NCI-H1436 (cell line): ENCODE data around the gene CHID1.

ENCODE experiments used
- DNase-seq: peaks from one replicate; lab custom pipeline; 2025; lab: John Stamatoyannopoulos, UW

Gene CHID1

DNA sequence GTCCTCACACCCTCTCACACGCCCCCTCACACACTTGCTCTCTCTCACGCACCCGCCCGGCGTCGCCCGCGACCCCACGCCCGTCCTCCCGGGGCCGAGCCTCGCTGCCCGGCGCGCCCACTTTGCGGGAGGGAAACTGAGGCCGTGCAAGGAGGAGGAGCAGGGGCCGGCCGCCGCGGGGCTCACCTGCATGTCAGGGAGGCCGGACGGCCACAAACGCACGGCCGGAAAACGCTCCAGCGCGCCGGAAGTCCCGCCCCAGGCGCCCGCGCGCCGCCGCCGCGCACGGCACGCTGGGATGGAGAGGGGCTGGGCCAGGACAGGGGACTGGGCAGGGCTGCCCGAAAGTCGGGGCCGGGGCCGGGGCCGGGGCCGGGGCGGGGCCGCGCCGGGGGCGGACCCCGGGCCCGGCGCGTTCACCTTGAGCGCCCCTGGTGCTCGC lies at the start of gene CHID1:
Gene CHID1, minus strand, starts transcription at position 222 of the 442 bp plus-strand sequence. CDS start 5,994 bp downstream, outside the sequence.
- peak; percentile 67 for DNase-seq

DNA sequence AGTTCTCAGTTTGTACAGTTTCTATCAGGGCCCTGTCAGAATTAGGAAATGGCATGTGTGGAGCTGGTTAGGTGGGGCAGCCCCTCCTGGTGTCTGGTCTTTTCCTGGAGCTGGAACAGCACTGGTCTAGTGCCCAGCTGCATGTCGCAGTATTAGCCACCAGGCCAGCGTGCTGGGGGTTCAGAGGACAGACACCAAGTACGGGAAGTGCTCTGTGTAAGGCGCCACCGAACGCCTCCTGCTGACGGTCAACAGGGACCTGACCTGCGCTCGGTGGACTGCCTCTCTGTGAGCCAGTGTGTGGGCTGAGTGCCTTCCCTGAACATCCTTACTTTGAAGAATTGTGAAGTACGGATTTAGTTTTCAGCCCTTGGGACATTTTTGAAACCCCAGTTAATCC lies 49.0 kb upstream of the CHID1 start:
- no peak for DNase-seq

GRCh38 chr11:959027-959426 lies 48.4 kb upstream of the CHID1 start:
- no peak for DNase-seq

DNA sequence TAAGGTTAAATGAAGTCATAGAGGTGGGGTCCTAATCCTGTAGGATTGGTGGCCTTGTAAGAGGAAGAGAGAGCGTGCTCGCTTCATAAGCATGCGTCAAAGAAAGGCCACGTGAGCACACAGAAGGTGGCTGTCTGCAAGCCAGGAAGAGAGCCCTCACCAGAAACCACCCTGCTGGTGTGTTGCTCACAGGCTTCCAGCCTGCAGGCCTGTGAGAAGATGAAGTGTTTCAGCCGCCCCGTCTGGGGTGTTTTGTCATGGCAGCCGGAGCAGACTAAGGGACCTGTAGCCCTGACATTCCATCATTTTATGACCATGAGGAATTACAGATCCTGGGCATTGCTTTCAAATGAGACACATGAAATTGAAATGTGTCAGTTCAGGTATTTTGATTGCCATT lies 47.5 kb upstream of the CHID1 start:
- DNase-seq = no peak

GRCh38 chr11:957212-957920 lies 46.8 kb upstream of the CHID1 start:
- DNase-seq = no peak

GRCh38 chr11:955154-956063 lies 44.8 kb upstream of the CHID1 start:
- no peak for DNase-seq

DNA sequence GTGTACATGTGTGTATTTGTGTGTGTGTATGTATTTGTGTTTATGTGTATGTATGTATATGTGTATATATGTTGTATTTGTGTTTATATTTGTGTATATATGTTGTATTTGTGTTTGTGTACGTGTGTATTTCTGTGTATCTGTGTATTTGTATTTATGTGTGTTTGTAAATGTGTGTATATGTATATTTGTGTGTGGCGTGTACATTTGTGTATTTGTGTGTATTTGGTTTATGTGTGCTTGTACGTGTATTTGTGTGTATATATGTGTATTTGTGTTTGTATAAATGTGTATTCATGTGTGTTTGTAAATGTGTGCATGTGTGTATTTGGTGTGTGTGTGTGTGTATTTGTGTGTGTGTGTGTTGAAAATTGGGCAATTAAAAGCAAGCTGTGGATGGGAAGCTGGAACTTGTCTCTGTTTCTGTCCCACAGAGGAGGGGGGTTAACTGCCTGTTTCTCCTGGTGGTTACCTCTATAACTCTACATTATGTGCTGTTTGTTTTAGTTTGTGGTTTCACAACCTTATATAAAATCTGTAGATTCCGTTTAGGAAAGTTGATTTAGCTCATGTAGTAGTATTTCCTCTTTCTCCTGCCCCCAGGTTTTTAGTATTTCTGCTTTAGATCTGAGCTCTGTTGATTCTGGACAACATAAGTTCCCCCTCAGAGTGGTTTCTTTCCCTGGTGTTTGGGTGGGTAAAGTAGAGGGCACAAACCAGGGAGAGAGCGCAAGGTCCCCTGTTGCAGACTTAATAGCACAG lies 44.0 kb upstream of the CHID1 start:
- no peak for DNase-seq

DNA sequence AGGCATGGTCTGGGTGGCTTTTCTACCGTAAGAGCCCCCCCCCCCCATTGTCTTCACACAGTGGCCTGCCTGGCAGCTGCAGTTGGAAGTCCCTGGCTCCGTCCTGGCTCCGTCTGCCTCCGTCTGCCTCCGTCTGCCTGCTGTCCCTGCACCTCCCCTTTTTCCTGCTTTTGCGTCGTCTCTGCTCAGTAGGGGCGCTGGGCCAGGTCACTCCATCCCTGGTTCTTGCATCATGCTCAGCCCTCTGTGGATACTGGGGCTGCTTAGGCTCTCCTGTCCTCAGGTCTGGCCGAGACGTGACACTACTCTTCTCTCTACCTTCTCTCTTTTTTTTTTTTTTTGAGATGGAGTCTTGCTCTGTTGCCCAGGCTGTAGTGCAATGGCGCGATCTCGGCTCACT lies 42.9 kb upstream of the CHID1 start:
- no peak for DNase-seq

DNA sequence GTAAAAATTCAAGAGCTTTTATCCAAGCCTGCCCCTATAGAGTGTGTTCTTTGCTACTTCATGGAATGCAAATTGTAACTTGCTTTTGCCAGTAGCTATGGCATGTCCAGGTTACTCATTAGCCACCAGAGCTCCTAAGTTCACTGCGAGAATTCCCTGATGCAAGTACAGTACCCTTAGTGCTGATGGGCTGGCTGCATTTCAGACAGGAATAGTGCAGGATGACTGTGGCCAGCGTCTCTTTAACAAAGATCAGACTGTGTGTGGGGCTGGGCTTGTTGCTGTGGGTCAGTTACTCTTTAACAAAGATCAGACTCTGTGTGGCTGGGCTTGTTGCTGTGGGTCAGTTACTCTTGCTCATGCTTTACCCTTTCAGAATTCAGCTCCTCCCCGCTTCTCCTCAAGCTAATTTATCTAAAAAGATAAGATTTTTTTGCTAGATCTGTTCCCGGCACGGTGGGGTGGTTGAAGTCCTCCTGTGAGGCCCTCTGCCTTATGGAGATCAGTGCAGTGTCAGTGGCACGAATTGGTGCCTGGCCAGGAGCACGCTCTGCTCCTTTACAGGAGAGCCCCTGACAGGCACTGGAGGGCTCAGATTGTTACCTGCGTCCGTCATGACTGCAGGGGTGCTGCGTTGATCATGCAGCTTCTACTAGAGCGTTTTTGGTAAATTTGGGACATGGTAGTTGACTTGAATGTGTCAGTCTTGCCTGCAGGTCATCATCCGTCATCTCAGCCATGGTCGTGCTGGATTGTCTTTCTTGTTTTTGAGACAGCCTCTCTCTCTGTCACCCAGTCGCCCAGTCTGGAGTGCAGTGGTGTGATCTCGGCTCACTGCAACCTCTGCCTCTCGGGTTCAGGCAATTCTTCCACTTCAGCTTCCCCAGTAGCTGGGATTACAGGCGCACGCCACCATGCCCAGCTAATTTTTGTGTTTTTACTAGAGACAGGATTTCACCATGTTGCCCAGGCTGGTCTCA lies 42.1 kb upstream of the CHID1 start:
- DNase-seq = no peak

GRCh38 chr11:951507-951906 lies 40.9 kb upstream of the CHID1 start:
- no peak for DNase-seq

GRCh38 chr11:947744-948143 lies 37.1 kb upstream of the CHID1 start:
- no peak for DNase-seq

DNA sequence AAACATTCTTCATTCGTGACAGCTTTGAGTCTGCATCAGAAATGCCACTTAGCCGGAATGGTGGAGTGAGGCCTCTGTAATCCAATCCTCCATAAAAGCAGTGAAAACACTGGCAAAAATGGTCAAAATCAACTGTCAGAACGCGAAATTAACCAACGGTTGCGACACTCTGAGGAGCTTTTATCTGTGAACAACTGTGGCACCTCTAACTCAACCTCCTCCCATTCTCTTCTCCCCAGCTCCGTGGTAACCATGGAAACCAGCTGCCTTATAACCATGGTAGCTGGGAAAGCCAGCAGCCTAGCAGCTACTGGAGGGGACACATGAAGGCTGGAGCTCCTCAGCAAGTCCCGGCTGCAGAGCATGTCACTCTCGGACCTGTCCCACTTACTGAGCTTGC lies 35.4 kb upstream of the CHID1 start:
- DNase-seq = no peak

- DNase-seq = no peak
These were observed 34.3 kb upstream of the CHID1 start for GRCh38 chr11:944711-945470.

GRCh38 chr11:942823-943222 lies 32.2 kb upstream of the CHID1 start:
- DNase-seq = no peak

GRCh38 chr11:940496-941135 lies 30.0 kb upstream of the CHID1 start:
- DNase-seq = no peak

DNA sequence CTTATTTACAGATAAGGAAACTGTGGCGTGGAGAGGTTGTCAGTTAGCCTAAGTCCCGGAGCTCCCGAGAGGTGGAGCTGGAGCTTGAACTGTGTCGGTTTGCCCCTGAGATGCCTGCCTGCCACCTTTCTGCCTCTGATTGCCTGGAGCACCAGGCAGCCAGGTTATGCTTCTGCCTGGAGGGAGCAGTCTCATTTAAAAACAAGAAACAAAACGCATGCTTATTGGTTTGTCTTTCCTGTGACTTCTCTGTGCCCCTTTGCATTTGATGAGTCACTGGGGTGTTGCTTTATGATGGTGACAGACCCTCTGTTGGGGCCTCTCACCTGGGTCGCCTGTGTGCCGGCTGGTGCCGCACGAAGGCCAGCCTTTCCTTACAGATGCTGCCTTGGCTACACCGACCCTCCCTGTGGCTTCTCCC lies 27.2 kb upstream of the CHID1 start:
- DNase-seq = no peak

DNA sequence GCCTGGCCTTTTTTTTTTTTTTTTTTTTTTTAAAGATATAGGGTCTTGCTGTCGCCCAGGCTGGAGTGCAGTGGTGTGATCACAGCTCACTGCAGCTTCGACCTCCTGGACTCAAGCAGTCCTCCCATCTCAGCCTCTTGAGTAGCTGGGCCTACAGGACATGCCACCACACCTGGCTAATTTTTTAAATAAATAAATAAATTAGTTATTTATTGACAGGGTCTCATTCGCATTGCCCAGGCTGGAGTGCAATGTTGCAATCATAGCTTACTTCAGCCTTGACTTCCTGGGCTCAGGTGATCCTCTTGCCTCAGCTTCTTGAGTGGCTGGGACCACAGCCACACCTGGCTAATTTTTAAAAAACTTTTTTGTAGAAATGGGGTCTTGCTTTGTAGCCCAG lies 25.6 kb upstream of the CHID1 start:
- no peak for DNase-seq

- DNase-seq = no peak
These were observed 23.9 kb upstream of the CHID1 start for GRCh38 chr11:934527-934926.

DNA sequence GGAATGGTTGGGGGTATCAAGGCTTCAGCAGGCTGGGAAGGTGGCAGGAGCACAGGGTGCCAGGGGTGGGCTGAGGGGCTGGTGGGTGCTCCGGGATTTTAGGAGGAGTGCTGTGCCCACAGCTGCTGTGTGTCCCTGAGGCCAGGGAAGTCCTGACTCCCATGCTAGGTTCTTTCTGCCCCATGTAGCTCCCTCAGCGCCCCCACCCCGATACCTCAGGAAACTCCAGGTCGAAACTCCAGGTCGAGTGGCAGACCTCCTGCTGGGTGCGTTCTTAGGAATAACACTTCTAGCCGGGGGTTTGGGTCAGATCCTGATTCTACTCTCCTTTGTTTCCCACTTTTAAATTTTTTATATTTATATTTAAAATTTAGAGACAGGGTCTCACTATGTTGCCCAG lies 23.3 kb upstream of the CHID1 start:
- no peak for DNase-seq
